K562 (cell line): ENCODE results near the gene RABL6. TPM values are rescaled to one million over a fixed set of nuclear protein-coding genes. Genes with fewer than 3 reads are reported as not detected.

Experiments
- ATAC-seq: fragments of 200-7000 bp; cut with Tn5 transposase; 3 replicates; pipeline ENCODE4 v1.9.1; 2020; ENCODE audit warnings: moderate library complexity
- BruUV-seq: library from RNA; stranded (reverse); fragments of 400-500 nt; replicated peaks from 2 replicates; lab custom pipeline; 2021; lab: Mats Ljungman, UMichigan
- CTCF ChIA-PET: fragments of 300-600 bp; formaldehyde crosslinking; extraction: SDS; loops from one replicate; lab custom pipeline; 2021; ENCODE audit warnings: low intra/inter-chr PET ratio; lab: Yijun Ruan, JAX
- POLR2A ChIA-PET: fragments of 300-600, 350-650 bp; sonication (Branson Sonifier 250); formaldehyde crosslinking; extraction: SDS; loops from one replicate; lab custom pipeline; 2021; ENCODE audit warnings: antibody characterized with exemption, inconsistent platforms; lab: Yijun Ruan, JAX
- DNase-seq, 4 experiments: peaks; one replicate each; pipeline versions ENCODE4 v3.0.0 to v3.0.0-alpha.2; 2011 to 2018; ENCODE audit warnings: low spot score in 3 of 4, mixed read lengths in 3 of 4; ENCODE audit errors: extremely low read depth in 1 of 4
- FAIRE-seq: peaks from 2 replicates; lab custom pipeline; 2011; peaks lifted over from hg19 to GRCh38; lab: Jason Lieb, UNC
- H2AFZ ChIP-seq: 2 replicates; pipeline ENCODE4 v1.6.0; 2011; ENCODE audit warnings: low read depth, low read length, control low read depth, inconsistent platforms
- H3K27ac ChIP-seq: fragments of 200-600 bp; 3 replicates; pipeline ENCODE4 v1.8.0; 2011; ENCODE audit warnings: low read depth, mild to moderate bottlenecking, control low read depth, inconsistent platforms, low read length, moderate library complexity, mixed read lengths; ENCODE audit errors: extremely low read depth
- H3K27me3 ChIP-seq, 2 experiments: fragments of 300-600 bp in 1 of 2; 2 replicates in 1 of 2; 3 replicates in 1 of 2; pipeline versions ENCODE4 v1.6.0 to v1.8.0; 2011; ENCODE audit warnings: inconsistent platforms in 2 of 2, low read length in 2 of 2, mild to moderate bottlenecking in 1 of 2, mixed read lengths in 1 of 2, moderate library complexity in 1 of 2; ENCODE audit not compliant: control insufficient read depth in 2 of 2, insufficient read depth in 2 of 2
- H3K36me3 ChIP-seq: fragments of 300-600 bp; 3 replicates; pipeline ENCODE4 v1.8.0; 2011; ENCODE audit warnings: mild to moderate bottlenecking, low read length, inconsistent platforms; ENCODE audit not compliant: control insufficient read depth, insufficient read depth
- H3K4me1 ChIP-seq, 2 experiments: fragments of 200-600 bp in 1 of 2; replicated peaks in 1 of 2; 2 replicates in 1 of 2; 3 replicates in 1 of 2; pipeline versions ENCODE4 v1.5.1 to v1.8.0; 2011; ENCODE audit warnings: inconsistent platforms in 2 of 2, low read length in 2 of 2, mild to moderate bottlenecking in 1 of 2, mixed read lengths in 1 of 2, moderate library complexity in 1 of 2; ENCODE audit not compliant: control insufficient read depth in 2 of 2, insufficient read depth in 2 of 2
- H3K4me2 ChIP-seq: 2 replicates; pipeline ENCODE4 v1.6.1; 2011; ENCODE audit warnings: low read length, control low read depth, inconsistent platforms, mixed read lengths; ENCODE audit not compliant: insufficient read depth
- H3K4me3 ChIP-seq: fragments of 200-600 bp; sonication (generic), shearing (Covaris generic); 2 replicates; pipeline ENCODE4 v1.5.1; 2016; ENCODE audit warnings: control low read depth, inconsistent platforms
- H3K79me2 ChIP-seq: fragments of 200-600 bp; 3 replicates; pipeline ENCODE4 v1.8.0; 2011; ENCODE audit warnings: low read length, inconsistent platforms; ENCODE audit not compliant: control insufficient read depth, insufficient read depth
- H3K9ac ChIP-seq, 2 experiments: 2 replicates each; pipeline versions ENCODE4 v1.6.0 to v1.6.1; 2011; ENCODE audit warnings: low read depth in 2 of 2, low read length in 2 of 2, control low read depth in 1 of 2, inconsistent platforms in 1 of 2, mild to moderate bottlenecking in 1 of 2, mixed read lengths in 1 of 2; ENCODE audit not compliant: insufficient read depth in 1 of 2
- H3K9me1 ChIP-seq: one replicate; pipeline ENCODE4 v1.6.0; 2011; ENCODE audit warnings: inconsistent platforms, mild to moderate bottlenecking, low read length, moderate library complexity; ENCODE audit not compliant: control insufficient read depth, insufficient read depth
- H3K9me3 ChIP-seq: replicated peaks from 2 replicates; pipeline ENCODE4 v1.5.1; 2011; ENCODE audit warnings: low read depth, low read length, inconsistent platforms; ENCODE audit not compliant: control insufficient read depth, insufficient read depth
- H4K20me1 ChIP-seq: replicated peaks from 2 replicates; pipeline ENCODE4 v1.6.1; 2011; ENCODE audit warnings: low read length, inconsistent platforms, mixed read lengths; ENCODE audit not compliant: control insufficient read depth, insufficient read depth
- PBX2 ChIP-seq, 2 experiments: IDR thresholded peaks in 1 of 2; conservative IDR thresholded peaks in 1 of 2; 2 replicates each; pipeline ENCODE4 v1.6.1; 2016; ENCODE audit warnings: low read depth in 2 of 2, mild to moderate bottlenecking in 1 of 2, missing compliant biosample characterization in 1 of 2, missing genetic modification characterization in 1 of 2, moderate library complexity in 1 of 2
- POLR2AphosphoS5 ChIP-seq: IDR thresholded peaks from 2 replicates; pipeline ENCODE4 v1.6.1; 2011; ENCODE audit warnings: mild to moderate bottlenecking, low read depth, low read length, moderate library complexity; ENCODE audit not compliant: control insufficient read depth, insufficient read depth
- POLR2B ChIP-seq: fragments of 450-650 bp; IDR thresholded peaks from 2 replicates; pipeline ENCODE4 v1.6.1; 2018; ENCODE audit warnings: low read depth; ENCODE audit not compliant: partially characterized antibody
- RBFOX2 ChIP-seq: fragments of 200-400 bp; formaldehyde crosslinking; IDR thresholded peaks from 2 replicates; pipeline ENCODE4 v1.6.1; 2017; ENCODE audit warnings: low read depth, mild to moderate bottlenecking, low read length, moderate library complexity
- WGBS: fragments of 100-300 bp; shearing (Covaris generic); methylation state at CpG from one replicate; pipeline ENCODE4 v1.1.6; 2016; ENCODE audit warnings: low coverage, mixed read lengths; ENCODE audit not compliant: insufficient coverage; ENCODE audit errors: missing lambda C conversion rate; 5-methylcytosine and 5-hydroxymethylcytosine counted together
- in situ Hi-C: fragments of 300-500 bp; cut with MboI; formaldehyde crosslinking; loops from 4 replicates; pipeline ENCODE4 v1.15.0; 2018; ENCODE audit warnings: inconsistent platforms, mixed read lengths
- intact Hi-C: fragments of 100-400 bp; cut with micrococcal nuclease; formaldehyde crosslinking; loops from 2 replicates; pipeline ENCODE4 v1.14.2; 2022
- polyA plus RNA-seq, 8 experiments: library from polyadenylated mRNA; depleted of rRNA in 4 of 8; stranded (reverse) in 5 of 8; unstranded in 3 of 8; fragments of >200 nt; fragmentation: Nextera tagmentation in 2 of 8; fragmentation: Illumina TruSeq in 1 of 8; extraction: Ambion mirVana in 2 of 8; extraction: Trizol in 1 of 8; gene quantifications; 2 replicates each; pipeline versions ENCODE4 v1.2.1 to v1.2.3, GENCODE V29; 2011 to 2014; ENCODE audit warnings: inconsistent platforms in 1 of 8, missing spikeins in 1 of 8
- total RNA-seq, 7 experiments: library from RNA; depleted of rRNA in 6 of 7; stranded (reverse); fragments of >200 nt in 6 of 7; fragmentation: Illumina TruSeq in 2 of 7; extraction: Trizol in 2 of 7; gene quantifications; 2 replicates each; pipeline versions ENCODE4 v1.2.1 to v1.2.3, GENCODE V29; 2011 to 2021; ENCODE audit warnings: low replicate concordance in 1 of 7

Gene RABL6
- total and polyA plus RNA-seq, 9 of the 15 experiments (the other 6 are each of a cell fraction or from before 2014, with no cell fraction given), result 5.6 to 181 (median 84.5) TPM

GRCh38 chr9:136831002-136831719 is 23.4 kb downstream of the RABL6 start:
- H3K4me3 ChIP-seq, result no peak overlapping the region
- WGBS, result 94% methylated on average over 28 of the region's 30 CpGs
- peaks cover 90% of the 10 kb centered on the region for H3K36me3 ChIP-seq
- H3K9me1 ChIP-seq, result peaks cover 3% of the 10 kb centered on the region
- BruUV-seq, result no TSS peak
- H3K27ac ChIP-seq, result no peak overlapping the region
- FAIRE-seq (no peak), ATAC-seq (no peak), DNase-seq (no peak)
- TF ChIP-seq PBX2 (CRISPR knock-in tag; IDR thresholded peaks at IDR 0.05; ENCODE audit: low read depth) (no peak), PBX2 (tag; conservative IDR thresholded peaks at IDR 0.05; ENCODE audit: low read depth) (no peak), RBFOX2 (0 out of 2 replicates have a peak, but pooled peaks have one; percentile 36), POLR2B (peak; percentile 29), POLR2AphosphoS5 (no peak)
- no peak overlapping the region for H3K4me2 ChIP-seq
- ChIA-PET POLR2A (interaction anchor here (0.6 to 1.9 kb wide), 3 partner anchors 9 to 51 kb away, joined by 3 to 10 read pairs (median 4); partner anchors contain the start of gene AJM1), CTCF (no interaction called here)
- H4K20me1 ChIP-seq, result no peaks in the 10 kb centered on the region; the same call in 1 of the 2 replicates
- H3K27me3 ChIP-seq, result no peaks in the 10 kb centered on the region
- no peaks in the 10 kb centered on the region for H3K9me3 ChIP-seq
- H3K9ac ChIP-seq, result no peak overlapping the region
- intact Hi-C loops, result no loop called here
- H2AFZ ChIP-seq, result no peak overlapping the region
- H3K79me2 ChIP-seq, result no peaks in the 10 kb centered on the region
- in situ Hi-C loops, result no loop called here
- peaks cover 0 to 53% of the 10 kb centered on the region in 2 experiments; a peak in 1 of 5 replicates for H3K4me1 ChIP-seq
